ENCODE measurements around the gene NGF.

The NGF gene

DNA sequence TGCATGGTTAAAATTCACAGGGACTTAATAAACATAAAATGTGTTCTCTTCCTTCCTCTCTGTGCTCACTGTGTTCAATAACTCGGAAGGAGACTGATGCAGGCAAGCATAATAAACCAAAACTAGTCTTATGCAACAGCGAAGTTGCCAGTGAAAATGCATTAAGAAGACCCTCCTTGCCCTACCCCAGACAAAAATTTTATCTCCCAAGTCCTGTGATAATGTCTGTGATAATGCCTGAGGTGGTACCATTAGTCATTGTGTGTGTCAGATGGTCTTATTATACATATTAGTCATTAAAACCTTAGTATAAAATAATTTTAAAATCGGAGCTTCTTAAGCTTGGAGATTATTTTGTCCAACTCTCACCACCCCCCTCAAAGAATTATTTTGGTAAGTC lies 97.8 kb downstream of the NGF start:
- no peaks in the 10 kb centered on the region for H3K9me3 ChIP-seq (replicated peaks; ENCODE audit: insufficient read depth, low read length)
- no peaks in the 10 kb centered on the region for H4K20me1 ChIP-seq (ENCODE audit: insufficient read depth, low read length)
- DNase-seq = no peak
- TF ChIP-seq EZH2phosphoT487 (IDR thresholded peaks at IDR 0.05; ENCODE audit: low read length) (no peak), EZH2 (optimal IDR thresholded peaks at IDR 0.05; ENCODE audit: low read depth, low read length) (no peak)
- TF ChIP-seq, protein P1, sequence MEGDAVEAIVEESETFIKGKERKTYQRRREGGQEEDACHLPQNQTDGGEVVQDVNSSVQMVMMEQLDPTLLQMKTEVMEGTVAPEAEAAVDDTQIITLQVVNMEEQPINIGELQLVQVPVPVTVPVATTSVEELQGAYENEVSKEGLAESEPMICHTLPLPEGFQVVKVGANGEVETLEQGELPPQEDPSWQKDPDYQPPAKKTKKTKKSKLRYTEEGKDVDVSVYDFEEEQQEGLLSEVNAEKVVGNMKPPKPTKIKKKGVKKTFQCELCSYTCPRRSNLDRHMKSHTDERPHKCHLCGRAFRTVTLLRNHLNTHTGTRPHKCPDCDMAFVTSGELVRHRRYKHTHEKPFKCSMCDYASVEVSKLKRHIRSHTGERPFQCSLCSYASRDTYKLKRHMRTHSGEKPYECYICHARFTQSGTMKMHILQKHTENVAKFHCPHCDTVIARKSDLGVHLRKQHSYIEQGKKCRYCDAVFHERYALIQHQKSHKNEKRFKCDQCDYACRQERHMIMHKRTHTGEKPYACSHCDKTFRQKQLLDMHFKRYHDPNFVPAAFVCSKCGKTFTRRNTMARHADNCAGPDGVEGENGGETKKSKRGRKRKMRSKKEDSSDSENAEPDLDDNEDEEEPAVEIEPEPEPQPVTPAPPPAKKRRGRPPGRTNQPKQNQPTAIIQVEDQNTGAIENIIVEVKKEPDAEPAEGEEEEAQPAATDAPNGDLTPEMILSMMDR (IDR thresholded peaks at IDR 0.05; ENCODE audit: low read length) = no peak
- no peaks in the 10 kb centered on the region for H3K27me3 ChIP-seq (replicated peaks; ENCODE audit: insufficient read depth, low read length)
- no peak overlapping the region for H2AFZ ChIP-seq (ENCODE audit: low read length)
- no peak overlapping the region for H3K27ac ChIP-seq (ENCODE audit: low read length)
- no peaks in the 10 kb centered on the region for H3K9me2 ChIP-seq (replicated peaks; ENCODE audit: insufficient read depth, low read length)
- H3K4me1 ChIP-seq (ENCODE audit: low read length) = no peaks in the 10 kb centered on the region
- no peaks in the 10 kb centered on the region for H3F3A ChIP-seq (ENCODE audit: insufficient read depth, low read length)
- no peaks in the 10 kb centered on the region for H3K36me3 ChIP-seq (replicated peaks; ENCODE audit: insufficient read depth, low read length)
- no peak overlapping the region for H3K9ac ChIP-seq (ENCODE audit: low read length)
- no peaks in the 10 kb centered on the region for H3K79me2 ChIP-seq (ENCODE audit: low read length)
- no peak overlapping the region for H3K4me3 ChIP-seq (ENCODE audit: low read length)
- no peak overlapping the region for H3K4me2 ChIP-seq (ENCODE audit: low read depth, low read length)

DNA sequence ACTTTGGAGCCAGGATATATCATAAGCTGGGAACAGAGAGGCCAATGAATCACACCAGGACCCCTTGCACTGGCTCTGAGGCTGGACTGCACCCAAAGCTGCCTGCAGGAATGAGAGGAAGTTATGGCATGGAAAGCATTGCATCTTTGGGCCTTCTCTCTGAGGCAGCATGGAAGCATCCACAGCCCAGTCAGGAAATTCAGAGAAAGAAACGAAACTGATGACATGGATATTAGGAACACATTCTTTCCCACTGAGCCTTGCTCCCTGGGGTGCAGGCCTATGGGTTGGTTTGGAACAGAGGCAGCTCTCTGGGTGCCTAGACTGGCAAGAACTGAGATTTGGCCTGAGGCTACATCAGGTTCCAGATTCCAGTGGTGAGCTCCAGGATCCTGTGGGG lies 98.6 kb downstream of the NGF start:
- H3K79me2 ChIP-seq (ENCODE audit: low read length) = no peaks in the 10 kb centered on the region
- H3K36me3 ChIP-seq (replicated peaks; ENCODE audit: insufficient read depth, low read length) = no peaks in the 10 kb centered on the region
- H3K4me3 ChIP-seq (ENCODE audit: low read length) = no peak overlapping the region
- no peaks in the 10 kb centered on the region for H3F3A ChIP-seq (ENCODE audit: insufficient read depth, low read length)
- no peaks in the 10 kb centered on the region for H3K9me3 ChIP-seq (replicated peaks; ENCODE audit: insufficient read depth, low read length)
- H2AFZ ChIP-seq (ENCODE audit: low read length) = no peak overlapping the region
- H3K9me2 ChIP-seq (replicated peaks; ENCODE audit: insufficient read depth, low read length) = no peaks in the 10 kb centered on the region
- H3K27ac ChIP-seq (ENCODE audit: low read length) = no peak overlapping the region
- DNase-seq = no peak
- no peaks in the 10 kb centered on the region for H4K20me1 ChIP-seq (ENCODE audit: insufficient read depth, low read length)
- H3K9ac ChIP-seq (ENCODE audit: low read length) = no peak overlapping the region
- TF ChIP-seq EZH2phosphoT487 (IDR thresholded peaks at IDR 0.05; ENCODE audit: low read length) = no peak
- TF ChIP-seq, protein P1 (IDR thresholded peaks at IDR 0.05; ENCODE audit: low read length) = no peak
- TF ChIP-seq EZH2 (optimal IDR thresholded peaks at IDR 0.05; ENCODE audit: low read depth, low read length) = no peak
- no peaks in the 10 kb centered on the region for H3K27me3 ChIP-seq (replicated peaks; ENCODE audit: insufficient read depth, low read length)
- H3K4me2 ChIP-seq (ENCODE audit: low read depth, low read length) = no peak overlapping the region
- no peaks in the 10 kb centered on the region for H3K4me1 ChIP-seq (ENCODE audit: low read length)

DNA sequence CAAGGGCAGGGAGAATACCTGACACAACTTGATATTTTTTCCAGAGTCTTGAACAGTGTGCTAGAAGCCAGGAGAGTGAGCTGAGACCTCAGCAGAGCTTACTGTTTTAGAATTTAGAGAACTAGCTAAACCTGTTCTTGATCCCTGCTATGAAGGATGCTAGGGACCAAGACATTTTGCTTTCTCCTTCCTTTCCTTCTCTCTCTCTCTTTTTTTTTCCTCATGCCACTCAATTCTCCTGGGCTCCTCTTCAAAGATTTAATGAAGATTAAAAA lies 99.0 kb downstream of the NGF start:
- H3K4me1 ChIP-seq (ENCODE audit: low read length) = no peaks in the 10 kb centered on the region
- H4K20me1 ChIP-seq (ENCODE audit: insufficient read depth, low read length) = no peaks in the 10 kb centered on the region
- no peak overlapping the region for H2AFZ ChIP-seq (ENCODE audit: low read length)
- H3K9me2 ChIP-seq (replicated peaks; ENCODE audit: insufficient read depth, low read length) = no peaks in the 10 kb centered on the region
- DNase-seq = no peak
- H3F3A ChIP-seq (ENCODE audit: insufficient read depth, low read length) = no peaks in the 10 kb centered on the region
- H3K4me3 ChIP-seq (ENCODE audit: low read length) = no peak overlapping the region
- H3K9ac ChIP-seq (ENCODE audit: low read length) = no peak overlapping the region
- H3K27ac ChIP-seq (ENCODE audit: low read length) = no peak overlapping the region
- H3K9me3 ChIP-seq (replicated peaks; ENCODE audit: insufficient read depth, low read length) = no peaks in the 10 kb centered on the region
- H3K36me3 ChIP-seq (replicated peaks; ENCODE audit: insufficient read depth, low read length) = no peaks in the 10 kb centered on the region
- H3K4me2 ChIP-seq (ENCODE audit: low read depth, low read length) = no peak overlapping the region
- no peaks in the 10 kb centered on the region for H3K27me3 ChIP-seq (replicated peaks; ENCODE audit: insufficient read depth, low read length)
- no peaks in the 10 kb centered on the region for H3K79me2 ChIP-seq (ENCODE audit: low read length)
- no peak for TF ChIP-seq EZH2 (optimal IDR thresholded peaks at IDR 0.05; ENCODE audit: low read depth, low read length)
- TF ChIP-seq, protein P1 (IDR thresholded peaks at IDR 0.05; ENCODE audit: low read length) = no peak
- TF ChIP-seq EZH2phosphoT487 (IDR thresholded peaks at IDR 0.05; ENCODE audit: low read length) = no peak

Measured in MM.1S (cell line).